ENCODE measurements around the gene METTL26.
"Not testable (repeated sequence)": the region's sequence is repeated elsewhere in the genome, so short reads cannot be mapped to it uniquely, and the experiment has no call there.

The METTL26 gene

DNA sequence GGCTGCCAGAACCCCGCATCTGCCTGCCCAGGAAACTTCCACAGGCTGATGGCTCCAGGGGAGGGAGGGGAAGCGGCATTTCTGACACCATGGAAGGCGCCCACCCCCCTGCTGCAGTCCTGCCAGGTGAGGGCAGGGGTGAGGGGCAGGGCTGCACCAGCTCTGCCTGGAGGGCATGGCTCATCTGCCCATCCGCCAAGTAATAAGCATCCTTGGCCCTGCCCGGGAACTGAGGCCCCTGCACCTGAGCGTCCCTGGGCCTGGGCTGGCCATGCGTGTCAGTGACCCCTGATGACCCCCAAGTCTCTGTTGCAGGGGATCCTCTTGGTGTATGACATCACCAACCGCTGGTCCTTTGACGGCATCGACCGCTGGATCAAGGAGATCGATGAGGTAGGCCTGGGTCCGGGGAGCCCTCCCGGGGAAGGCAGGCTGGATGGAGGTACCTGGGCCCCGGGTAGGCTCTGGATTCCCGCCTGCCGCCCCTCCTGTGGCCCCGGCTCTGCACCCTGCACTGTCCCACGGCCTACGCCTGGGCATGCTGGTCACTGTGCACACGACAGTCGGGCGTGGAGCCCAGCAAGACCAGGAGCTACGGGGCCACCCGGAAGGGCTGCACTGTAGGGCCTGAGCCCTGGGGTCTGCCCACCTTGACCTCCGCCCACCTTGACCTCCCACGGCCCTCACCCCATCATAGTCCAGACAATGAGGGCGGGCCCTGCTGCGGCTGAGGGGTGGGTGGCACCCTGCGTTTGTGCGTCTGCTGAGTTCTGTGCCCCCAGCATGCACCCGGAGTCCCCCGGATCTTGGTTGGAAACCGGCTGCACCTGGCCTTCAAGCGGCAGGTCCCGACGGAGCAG lies 10.8 kb downstream of the METTL26 start:
- DNase-seq (ENCODE audit: low read depth in 2 of 2) = no peak

DNA sequence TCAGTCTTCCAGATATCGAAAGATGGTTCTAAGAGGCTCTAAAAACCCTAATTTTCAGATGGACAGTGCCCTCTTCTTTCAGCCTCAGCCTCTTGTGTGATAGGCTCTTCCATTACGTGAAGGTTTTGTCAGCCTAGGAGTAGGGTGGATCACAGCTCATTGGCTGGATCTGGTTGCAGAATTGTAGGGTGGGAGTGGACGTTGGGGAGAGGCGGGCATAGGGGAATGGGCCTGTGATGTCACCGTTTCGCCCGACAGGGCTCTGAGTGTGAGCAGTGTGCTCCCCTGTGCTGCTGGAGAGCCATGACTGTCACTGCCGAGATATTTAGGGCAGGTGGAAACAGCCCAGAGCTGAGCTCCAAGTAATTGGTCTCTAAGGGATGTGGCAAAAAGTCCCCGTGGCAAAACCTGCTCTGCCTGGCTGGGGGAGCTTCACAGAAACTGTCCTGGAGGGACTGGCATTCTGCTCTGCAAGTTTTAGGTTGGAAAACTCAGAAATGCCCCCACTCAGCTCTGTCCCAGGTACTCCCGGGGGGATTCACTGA lies 11.5 kb downstream of the METTL26 start:
- no peak for DNase-seq (ENCODE audit: low read depth in 2 of 2)

DNA sequence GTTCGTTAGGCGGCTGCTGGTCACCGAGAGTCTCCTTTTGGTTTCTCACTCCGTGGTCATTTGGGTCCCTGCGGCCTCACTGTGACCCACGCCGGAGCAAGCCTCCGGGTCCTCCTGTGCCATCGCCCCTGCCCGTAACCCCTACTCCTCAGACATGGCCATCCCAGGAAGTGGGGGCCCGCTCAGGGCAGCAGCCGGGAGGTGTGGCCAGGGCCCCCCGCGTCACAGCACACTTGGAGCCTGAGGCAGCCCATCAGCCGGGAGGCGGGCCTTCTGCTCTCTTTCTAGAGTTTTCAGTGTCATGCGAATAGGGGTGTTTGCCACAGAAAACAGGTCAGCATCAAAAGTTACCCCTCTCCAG lies 13.2 kb downstream of the METTL26 start:
- no peak for DNase-seq (ENCODE audit: low read depth in 2 of 2)

DNA sequence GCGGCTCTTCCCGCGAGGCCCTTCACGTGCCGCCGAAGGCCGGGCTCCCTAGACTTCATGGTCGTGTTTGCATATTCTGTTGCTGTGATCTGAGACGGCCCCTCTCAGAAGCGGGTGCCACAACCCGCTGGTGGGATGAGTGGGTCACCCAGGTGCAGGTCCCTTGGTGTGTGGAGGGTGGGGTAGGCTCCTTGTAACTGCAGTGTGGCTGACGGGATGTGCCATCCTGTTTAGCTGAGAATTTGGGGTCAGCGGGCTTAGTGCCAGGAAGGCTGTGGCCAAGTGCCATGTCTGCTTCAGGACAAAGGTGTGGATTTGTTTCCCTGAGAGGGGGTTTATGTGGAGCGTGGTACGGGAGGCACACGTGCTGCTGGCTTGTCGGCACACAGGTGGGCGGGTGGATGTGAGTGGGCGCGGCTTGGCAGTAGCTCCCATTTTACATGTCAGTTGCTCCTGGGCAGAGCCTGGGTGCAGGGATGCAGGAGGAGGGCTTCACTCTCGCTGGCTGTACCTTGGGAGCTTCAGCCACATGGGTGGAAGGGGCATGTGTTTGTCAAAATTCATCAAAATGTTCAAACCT lies 14.5 kb downstream of the METTL26 start:
- no peak for DNase-seq (ENCODE audit: low read depth in 2 of 2)

GRCh38 chr16:620700-621525 lies 15.2 kb downstream of the METTL26 start:
- DNase-seq (ENCODE audit: low read depth in 2 of 2) = no peak

DNA sequence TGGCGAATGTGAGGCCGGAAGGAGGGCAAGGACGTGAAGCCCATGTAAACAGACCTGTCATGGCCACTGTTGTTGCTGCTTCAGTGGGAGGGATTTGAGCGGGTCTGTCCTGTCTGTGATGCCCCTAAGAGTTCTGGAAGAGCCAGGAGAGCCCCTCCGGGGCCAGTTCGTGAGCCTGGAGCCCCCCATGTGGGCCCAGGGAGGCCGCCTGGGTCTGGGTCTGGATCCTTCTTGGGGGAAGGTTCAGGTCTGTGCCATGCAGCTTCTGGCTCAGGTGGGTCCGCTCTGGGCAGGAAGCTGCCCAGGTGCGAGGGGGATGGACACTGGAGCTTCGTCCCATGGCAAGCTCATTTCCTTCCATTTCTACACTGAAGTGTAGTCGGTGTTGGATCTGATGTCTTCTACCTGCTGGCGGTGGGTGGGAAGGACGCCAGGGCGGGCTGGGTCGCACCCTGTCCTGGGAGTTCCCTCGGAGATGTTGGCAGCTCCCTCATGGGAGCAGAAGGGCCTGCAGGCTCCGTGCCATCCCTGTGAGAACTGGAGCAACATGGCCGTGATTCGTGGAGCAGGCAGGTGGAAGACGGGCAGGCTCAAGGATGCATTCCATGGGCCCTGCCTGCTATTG lies 16.5 kb downstream of the METTL26 start:
- no peak for DNase-seq (ENCODE audit: low read depth in 2 of 2)

DNA sequence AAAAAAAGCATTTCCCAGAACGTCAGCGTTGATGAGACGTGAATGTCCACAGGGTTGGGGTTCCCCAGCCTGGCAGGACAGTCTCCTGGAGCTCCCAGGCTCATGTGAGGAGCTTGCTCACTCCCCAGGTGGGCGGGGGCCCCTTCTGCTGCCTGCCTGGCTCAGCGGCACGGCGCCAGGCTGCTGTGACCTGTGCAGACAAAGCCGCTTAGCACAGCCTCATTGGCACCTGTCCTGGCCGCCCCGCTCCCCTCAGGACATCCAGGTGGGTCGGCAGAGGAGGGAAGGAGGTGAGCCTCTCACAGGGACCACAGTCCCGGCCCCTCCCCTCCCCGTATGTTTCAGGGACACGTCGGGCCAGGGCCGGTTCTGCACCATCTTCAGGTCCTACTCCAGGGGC lies 18.2 kb downstream of the METTL26 start:
- no peak for DNase-seq (ENCODE audit: low read depth in 2 of 2)

DNA sequence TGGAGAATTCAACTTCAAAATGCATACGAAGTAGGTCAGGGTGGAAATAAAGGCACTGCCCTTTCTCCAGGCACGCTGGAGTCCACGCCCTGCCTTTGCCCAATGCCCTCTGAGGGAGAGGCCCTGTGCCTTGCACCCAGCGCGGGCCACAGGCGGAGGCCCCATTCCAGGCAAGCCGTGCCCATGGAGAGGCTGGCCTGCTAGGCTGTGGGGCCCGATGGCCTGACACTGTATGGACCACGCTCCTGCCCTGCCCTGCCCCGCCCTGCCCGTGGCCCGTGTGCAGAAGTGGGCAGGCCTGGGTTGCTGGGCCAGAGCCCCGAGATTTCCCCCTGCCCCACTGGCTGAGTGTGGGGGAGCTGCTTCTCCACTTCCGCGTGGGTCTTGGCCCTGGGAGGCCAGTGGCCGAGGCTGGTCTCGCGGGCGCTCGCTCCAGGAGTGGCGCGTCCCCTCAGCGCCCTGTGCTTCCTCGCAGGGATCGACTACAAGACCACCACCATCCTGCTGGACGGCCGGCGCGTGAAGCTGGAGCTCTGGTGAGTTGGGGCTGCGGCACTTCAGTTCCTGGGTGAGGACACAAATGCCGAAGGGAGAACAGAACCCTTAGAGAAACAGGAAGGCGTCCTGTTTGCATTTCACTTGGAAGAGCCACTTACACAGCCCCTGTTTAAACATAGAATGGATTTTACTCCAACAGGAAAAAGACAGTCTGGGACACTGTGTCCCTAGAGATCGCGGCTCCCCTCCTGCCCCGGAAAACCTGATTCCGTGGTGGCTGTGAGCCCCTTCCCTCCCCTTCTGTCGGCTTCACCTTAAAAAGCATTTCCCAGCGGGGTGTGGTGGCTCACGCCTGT lies 19.1 kb downstream of the METTL26 start:
- DNase-seq (ENCODE audit: low read depth in 2 of 2) = no peak

DNA sequence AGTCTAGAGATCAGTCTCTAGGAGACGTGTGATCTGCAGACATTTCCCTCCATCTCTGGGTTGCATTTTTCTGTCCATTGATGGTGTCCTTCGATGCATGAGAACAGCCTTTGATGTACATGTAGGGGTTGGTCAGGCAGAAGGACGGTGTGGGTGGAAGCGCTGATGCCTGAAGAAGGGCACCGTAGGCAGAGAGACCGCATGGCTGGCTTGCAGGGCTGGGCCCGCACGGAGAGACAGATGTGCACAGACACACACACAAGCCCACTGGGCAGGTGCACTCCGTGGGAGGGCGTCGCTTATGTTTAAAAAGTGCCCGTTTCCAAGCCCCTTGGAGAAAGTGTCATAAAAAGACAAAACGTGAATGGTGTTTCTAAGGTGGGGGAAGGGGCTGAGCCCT lies 21.0 kb downstream of the METTL26 start:
- DNase-seq (ENCODE audit: low read depth in 2 of 2) = no peak

GRCh38 chr16:610513-611381 lies 25.4 kb downstream of the METTL26 start:
- peak; percentile 41 to 54 for DNase-seq (ENCODE audit: low read depth in 2 of 2)

GRCh38 chr16:609984-610383 lies 26.1 kb downstream of the METTL26 start:
- no peak for DNase-seq (ENCODE audit: low read depth in 2 of 2)

- no peak for DNase-seq (ENCODE audit: low read depth in 2 of 2)
Measured at GRCh38 chr16:609316-609715, 26.8 kb downstream of the METTL26 start.

- peak; percentile 60 to 62 for DNase-seq (ENCODE audit: low read depth in 2 of 2)
Measured at GRCh38 chr16:608019-608418, 28.1 kb downstream of the METTL26 start.

DNA sequence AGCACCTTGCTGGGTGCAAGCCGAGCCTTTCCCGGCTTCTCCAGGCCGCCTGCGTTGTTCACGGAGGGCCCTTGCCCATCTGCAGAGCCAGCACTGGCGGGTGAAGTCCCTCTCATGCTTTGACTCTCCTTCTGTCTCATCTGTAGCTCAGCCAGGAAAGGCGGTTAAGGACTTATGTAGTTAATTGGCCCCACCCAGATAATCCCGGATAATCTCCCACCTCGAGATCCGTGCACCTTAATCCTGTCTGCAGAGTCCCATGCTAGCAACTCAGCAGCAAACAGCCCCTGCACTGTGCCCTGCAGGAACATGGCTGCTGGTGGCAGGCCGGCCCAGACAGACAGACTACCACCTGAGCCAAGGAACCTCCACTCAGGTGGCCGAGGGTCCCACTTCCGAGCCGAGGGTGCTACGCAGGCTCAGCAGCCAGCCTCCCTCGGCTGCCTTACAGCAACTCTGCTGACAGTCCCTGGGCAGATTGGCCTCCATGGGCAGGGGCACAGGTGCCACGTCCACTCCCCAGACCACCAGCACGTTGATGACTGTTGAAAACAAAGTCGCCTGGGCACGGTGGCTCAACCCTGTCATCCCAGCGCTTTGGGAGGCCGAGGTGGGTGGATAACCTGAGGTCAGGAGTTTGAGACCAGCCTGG lies 29.3 kb downstream of the METTL26 start:
- DNase-seq (ENCODE audit: low read depth in 2 of 2) = no peak

DNA sequence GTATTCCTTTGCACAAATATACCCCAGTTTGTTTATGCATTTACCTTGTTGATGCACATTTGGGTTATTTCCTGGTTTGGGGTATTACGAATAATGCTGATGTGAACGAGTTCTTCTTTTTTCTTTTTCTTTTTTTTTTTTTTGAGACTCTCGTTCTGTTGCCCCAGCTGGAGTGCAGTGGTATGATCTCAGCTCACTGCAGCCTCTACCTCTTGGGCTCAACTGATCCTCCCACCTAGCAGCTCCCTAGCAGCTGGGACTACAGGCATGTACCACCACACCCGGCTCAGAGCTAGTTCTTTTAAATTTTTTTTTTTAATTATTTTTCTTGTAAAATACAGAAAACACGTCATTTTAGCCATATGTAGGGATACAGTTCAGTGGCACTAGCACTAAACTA lies 32.2 kb downstream of the METTL26 start:
- DNase-seq (ENCODE audit: low read depth in 2 of 2) = no peak

- DNase-seq (ENCODE audit: low read depth in 2 of 2) = no peak
Measured at GRCh38 chr16:600781-601180, 35.3 kb downstream of the METTL26 start.

- no peak for DNase-seq (ENCODE audit: low read depth in 2 of 2)
Measured at GRCh38 chr16:598823-599739, 37.0 kb downstream of the METTL26 start.

- not testable (repeated sequence) for DNase-seq (ENCODE audit: low read depth in 2 of 2)
Measured at GRCh38 chr16:597655-598054, 38.5 kb downstream of the METTL26 start.

DNA sequence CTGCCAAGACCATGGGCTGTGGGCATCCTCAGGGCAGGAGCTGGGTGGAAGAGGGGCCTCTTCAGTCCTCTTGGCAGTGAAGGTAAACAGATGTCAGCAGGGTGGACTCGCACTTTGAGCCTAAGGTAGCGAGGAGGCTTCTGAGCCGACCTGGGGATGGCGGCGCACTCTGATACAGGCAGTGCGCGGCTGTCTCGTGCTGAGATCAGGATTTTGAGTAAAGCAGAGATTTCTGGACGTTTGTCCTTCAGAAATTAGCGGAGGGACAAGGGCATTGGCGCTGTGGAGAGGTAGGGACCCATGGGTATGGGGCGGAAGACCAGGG lies 39.4 kb downstream of the METTL26 start:
- DNase-seq (ENCODE audit: low read depth in 2 of 2) = no peak

All from stimulated activated CD4-positive, alpha-beta T cell treated with anti-CD3 and anti-CD28 coated beads, Interleukin-15, amount 100 ng/mL, for 48 hours (primary cell).